ENCODE data around the gene MEAF6.

GRCh38 chr1:37562984-37563383, 48.4 kb upstream of the MEAF6 start:
- no peak for TF ChIP-seq CTCF (conservative IDR thresholded peaks at IDR 0.05 in 1 of 2, IDR thresholded peaks at IDR 0.05 in 1 of 2; ENCODE audit: extremely low read depth in 1 of 2, insufficient read depth in 1 of 2, low read depth in 1 of 2, low read length in 2 of 2)
- no peak for TF ChIP-seq EZH2 (IDR thresholded peaks at IDR 0.05; ENCODE audit: borderline replicate concordance, low read length)

All from mammary epithelial cell (primary cell).